HCT116 (cell line): ENCODE data around the gene FAAP100. TPM values are rescaled to one million over a fixed set of nuclear protein-coding genes. Genes with fewer than 3 reads are reported as not detected.
A peak's percentile ranks its signal among the peaks of the same experiment; 100 is the strongest.

Experiments
- ATAC-seq: fragments of 200-7000 bp; cut with Tn5 transposase; 2 replicates; pipeline ENCODE4 v1.9.1; 2020; ENCODE audit warnings: mild to moderate bottlenecking, moderate library complexity
- BruUV-seq: library from RNA; stranded (reverse); fragments of 400-500 nt; replicated peaks from 2 replicates; lab custom pipeline; 2021; lab: Mats Ljungman, UMichigan
- CTCF ChIA-PET: fragments of 300-600 bp; sonication (Branson Sonifier 250); formaldehyde crosslinking; loops from one replicate; lab custom pipeline; 2021; ENCODE audit warnings: antibody characterized with exemption; lab: Charles Lee
- POLR2A ChIA-PET: fragments of 300-600, 350-600 bp; sonication (Branson Sonifier 250); formaldehyde crosslinking; loops from one replicate; lab custom pipeline; 2021; ENCODE audit warnings: antibody characterized with exemption; lab: Charles Lee
- RAD21 ChIA-PET, 2 experiments: fragments of 300-600 bp; sonication (Branson Sonifier 250); formaldehyde crosslinking; loops; one replicate each; lab custom pipeline; 2023; ENCODE audit warnings: low total read pairs in 2 of 2; ENCODE audit not compliant: uncharacterized antibody in 2 of 2, unreplicated experiment in 2 of 2, low non-redundant PET in 1 of 2; lab: Charles Lee
- DNase-seq: peaks from one replicate; pipeline ENCODE4 v3.0.0-alpha.2; 2010; ENCODE audit warnings: low read depth, low spot score
- H2AFZ ChIP-seq: fragments of 200-600 bp; shearing (Covaris generic), sonication (generic); 2 replicates; pipeline ENCODE4 v1.6.1; 2017; ENCODE audit warnings: low read depth, mixed run types, mixed read lengths, antibody characterized with exemption, low read length; ENCODE audit not compliant: poor library complexity, severe bottlenecking
- H3K27ac ChIP-seq: 2 replicates; pipeline ENCODE4 v1.5.1; 2012; ENCODE audit warnings: low read depth, low read length
- H3K27me3 ChIP-seq: fragments of 200-600 bp; sonication (generic); 2 replicates; pipeline ENCODE4 v1.6.1; 2016; ENCODE audit warnings: mixed run types, low read length, mixed read lengths; ENCODE audit not compliant: insufficient read depth
- H3K36me3 ChIP-seq, 2 experiments: fragments of 200-500 bp in 1 of 2; fragments of 200-600 bp in 1 of 2; sonication (Bioruptor generic) in 1 of 2; sonication (generic) in 1 of 2; 2 replicates each; pipeline versions ENCODE4 v1.5.1 to v1.6.1; 2014 to 2016; ENCODE audit warnings: low read length in 2 of 2, inconsistent platforms in 1 of 2, mixed read lengths in 1 of 2, mixed run types in 1 of 2; ENCODE audit not compliant: insufficient read depth in 2 of 2, control insufficient read depth in 1 of 2
- H3K4me1 ChIP-seq, 2 experiments: fragments of 200-600 bp in 1 of 2; sonication (generic) in 1 of 2; 2 replicates each; pipeline versions ENCODE4 v1.5.1 to v1.6.1; 2012 to 2017; ENCODE audit warnings: low read length in 2 of 2, inconsistent platforms in 1 of 2, mild to moderate bottlenecking in 1 of 2, mixed read lengths in 1 of 2, mixed run types in 1 of 2, moderate library complexity in 1 of 2; ENCODE audit not compliant: insufficient read depth in 2 of 2, control insufficient read depth in 1 of 2
- H3K4me2 ChIP-seq: fragments of 200-600 bp; sonication (generic); 2 replicates; pipeline ENCODE4 v1.6.1; 2017; ENCODE audit warnings: mixed run types, low read length, mixed read lengths
- H3K4me3 ChIP-seq, 2 experiments: fragments of 200-600 bp in 1 of 2; sonication (generic) in 1 of 2; replicated peaks in 1 of 2; 2 replicates each; pipeline ENCODE4 v1.5.1; 2011 to 2016; ENCODE audit warnings: low read length in 2 of 2, control low read depth in 1 of 2, low read depth in 1 of 2, mild to moderate bottlenecking in 1 of 2, mixed read lengths in 1 of 2, mixed run types in 1 of 2
- H3K79me2 ChIP-seq: fragments of 200-600 bp; sonication (generic); 2 replicates; pipeline ENCODE4 v1.6.1; 2017; ENCODE audit warnings: mild to moderate bottlenecking, mixed run types, low read length, moderate library complexity, mixed read lengths; ENCODE audit not compliant: insufficient read depth
- H3K9ac ChIP-seq: fragments of 200-600 bp; sonication (generic); 2 replicates; pipeline ENCODE4 v1.6.1; 2016; ENCODE audit warnings: low read length, mixed read lengths
- H3K9me2 ChIP-seq: fragments of 200-600 bp; sonication (generic), shearing (Covaris generic); 2 replicates; pipeline ENCODE4 v1.6.1; 2017; ENCODE audit warnings: mixed run types, mild to moderate bottlenecking, moderate library complexity; ENCODE audit not compliant: insufficient read depth
- H3K9me3 ChIP-seq, 2 experiments: fragments of 200-500 bp in 1 of 2; fragments of 200-600 bp in 1 of 2; sonication (Bioruptor generic) in 1 of 2; sonication (generic) in 1 of 2; 2 replicates each; pipeline ENCODE4 v1.6.1; 2014 to 2017; ENCODE audit warnings: low read length in 2 of 2, mixed read lengths in 2 of 2, inconsistent platforms in 1 of 2, low read depth in 1 of 2, mild to moderate bottlenecking in 1 of 2, mixed run types in 1 of 2, moderate library complexity in 1 of 2; ENCODE audit not compliant: control insufficient read depth in 1 of 2, insufficient read depth in 1 of 2
- H4K20me1 ChIP-seq: fragments of 200-600 bp; sonication (generic), shearing (Covaris generic); 2 replicates; pipeline ENCODE4 v1.6.1; 2017; ENCODE audit warnings: mixed run types, mild to moderate bottlenecking, moderate library complexity; ENCODE audit not compliant: insufficient read depth
- CEBPB ChIP-seq: IDR thresholded peaks from 2 replicates; pipeline ENCODE4 v1.6.1; 2012; ENCODE audit warnings: low read depth
- EGR1 ChIP-seq: IDR thresholded peaks from 2 replicates; pipeline ENCODE4 v1.6.1; 2012; ENCODE audit warnings: low read depth
- EZH2 ChIP-seq: fragments of 200-600 bp; sonication (generic); IDR thresholded peaks from 2 replicates; pipeline ENCODE4 v1.6.1; 2017; ENCODE audit warnings: antibody characterized with exemption, mixed run types
- FOSL1 ChIP-seq: IDR thresholded peaks from 2 replicates; pipeline ENCODE4 v1.6.1; 2012; ENCODE audit warnings: low read depth
- POLR2A ChIP-seq: IDR thresholded peaks from 2 replicates; pipeline ENCODE4 v1.7.0; 2011; ENCODE audit warnings: borderline replicate concordance; ENCODE audit not compliant: insufficient read depth, insufficient read length; ENCODE audit errors: extremely low read depth
- POLR2AphosphoS5 ChIP-seq: IDR thresholded peaks from 2 replicates; pipeline ENCODE4 v1.6.1; 2011; ENCODE audit warnings: mild to moderate bottlenecking, low read depth, low read length, moderate library complexity
- YY1 ChIP-seq: IDR thresholded peaks from 2 replicates; pipeline ENCODE4 v1.6.1; 2011; ENCODE audit warnings: low read length, low read depth, moderate library complexity, mild to moderate bottlenecking; ENCODE audit not compliant: insufficient replicate concordance; ENCODE audit errors: extremely low read depth
- intact Hi-C: fragments of 100-400 bp; cut with micrococcal nuclease; formaldehyde crosslinking; loops from 2 replicates; pipeline ENCODE4 v1.10.0; 2022
- total RNA-seq: library from RNA; stranded (reverse); gene quantifications from one replicate; pipeline ENCODE4 v1.2.1, GENCODE V29; 2021; ENCODE audit not compliant: unreplicated experiment
- TF ChIP-seq, protein P1 (sequence below): IDR thresholded peaks from 2 replicates; pipeline ENCODE4 v1.6.1; 2012

The FAAP100 gene
- total RNA-seq, 1 experiment from 2014 or later: 53.4 TPM

DNA sequence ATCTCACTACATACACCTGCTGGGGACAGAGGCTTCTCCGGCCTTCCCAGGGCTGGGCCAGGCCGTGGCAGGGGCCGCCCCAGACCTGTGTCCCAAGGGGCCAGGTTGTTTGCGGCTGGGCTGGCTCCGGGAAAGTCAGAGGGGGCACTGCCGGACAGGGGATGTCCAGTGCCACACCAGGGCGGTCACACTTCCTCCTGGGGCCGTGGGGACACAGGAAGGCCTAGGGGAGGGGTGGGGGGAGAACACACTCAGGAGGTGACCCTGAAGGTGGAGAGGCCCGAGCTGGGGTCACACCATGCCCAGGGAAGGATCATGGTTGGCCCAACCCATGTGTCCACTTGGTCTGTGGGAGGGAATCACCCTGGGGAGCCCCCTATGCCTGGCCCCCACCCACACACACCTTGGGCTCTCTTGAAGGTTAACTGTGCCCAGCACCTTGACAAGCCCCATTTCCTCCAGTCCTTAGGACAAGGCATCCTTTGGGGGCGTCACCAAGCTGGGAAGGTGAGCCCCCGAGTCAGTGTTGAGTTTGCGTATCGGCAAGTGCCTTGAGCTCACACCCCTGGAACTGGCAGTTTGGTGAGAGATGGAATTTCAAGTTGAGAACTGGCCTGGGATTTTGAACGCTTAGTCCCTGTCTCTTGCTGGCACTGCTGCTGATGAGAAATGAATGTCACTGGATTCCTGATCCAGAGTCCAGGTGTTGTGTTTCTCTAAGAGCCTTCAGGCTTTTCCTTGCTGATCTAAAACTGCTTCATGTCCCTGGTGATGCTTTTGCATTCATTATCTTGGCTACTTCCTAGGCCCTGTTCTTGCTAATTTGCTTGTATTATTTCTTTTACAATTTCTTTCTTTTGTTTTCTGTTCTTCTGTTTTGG is 31.9 kb downstream of the FAAP100 start:
- DNase-seq (no peak), ATAC-seq (peak; percentile 8)
- H3K9ac ChIP-seq: peak overlapping the region; percentile 94
- H3K4me1 ChIP-seq: peaks cover 34 to 60% of the 10 kb centered on the region in 2 experiments
- H2AFZ ChIP-seq: no peak overlapping the region
- BruUV-seq: no TSS peak
- ChIA-PET CTCF (no interaction called here), RAD21 (no interaction called here), POLR2A (interaction anchor here (0.6 to 3.1 kb wide), 2 partner anchors 10 to 12 kb away, joined by 5 to 42 read pairs; no protein-coding TSS in a partner anchor)
- H3K9me3 ChIP-seq: no peaks in the 10 kb centered on the region
- H3K27me3 ChIP-seq: no peaks in the 10 kb centered on the region
- H3K36me3 ChIP-seq: no peaks in the 10 kb centered on the region
- intact Hi-C loops: no loop called here
- H3K27ac ChIP-seq: peak overlapping the region; percentile 98
- TF ChIP-seq POLR2A (no peak), EZH2 (no peak), CEBPB (no peak), FOSL1 (no peak), EGR1 (no peak), POLR2AphosphoS5 (no peak), YY1 (no peak)
- TF ChIP-seq, protein P1, sequence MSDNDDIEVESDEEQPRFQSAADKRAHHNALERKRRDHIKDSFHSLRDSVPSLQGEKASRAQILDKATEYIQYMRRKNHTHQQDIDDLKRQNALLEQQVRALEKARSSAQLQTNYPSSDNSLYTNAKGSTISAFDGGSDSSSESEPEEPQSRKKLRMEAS: no peak
- H3K4me3 ChIP-seq: peak overlapping the region; percentile 56 to 77
- H3K9me2 ChIP-seq: no peaks in the 10 kb centered on the region
- peaks cover 27% of the 10 kb centered on the region for H3K79me2 ChIP-seq
- H3K4me2 ChIP-seq: peak overlapping the region; percentile 100
- no peaks in the 10 kb centered on the region for H4K20me1 ChIP-seq
